ENCODE results near the gene INTS11.

INTS11 gene

DNA sequence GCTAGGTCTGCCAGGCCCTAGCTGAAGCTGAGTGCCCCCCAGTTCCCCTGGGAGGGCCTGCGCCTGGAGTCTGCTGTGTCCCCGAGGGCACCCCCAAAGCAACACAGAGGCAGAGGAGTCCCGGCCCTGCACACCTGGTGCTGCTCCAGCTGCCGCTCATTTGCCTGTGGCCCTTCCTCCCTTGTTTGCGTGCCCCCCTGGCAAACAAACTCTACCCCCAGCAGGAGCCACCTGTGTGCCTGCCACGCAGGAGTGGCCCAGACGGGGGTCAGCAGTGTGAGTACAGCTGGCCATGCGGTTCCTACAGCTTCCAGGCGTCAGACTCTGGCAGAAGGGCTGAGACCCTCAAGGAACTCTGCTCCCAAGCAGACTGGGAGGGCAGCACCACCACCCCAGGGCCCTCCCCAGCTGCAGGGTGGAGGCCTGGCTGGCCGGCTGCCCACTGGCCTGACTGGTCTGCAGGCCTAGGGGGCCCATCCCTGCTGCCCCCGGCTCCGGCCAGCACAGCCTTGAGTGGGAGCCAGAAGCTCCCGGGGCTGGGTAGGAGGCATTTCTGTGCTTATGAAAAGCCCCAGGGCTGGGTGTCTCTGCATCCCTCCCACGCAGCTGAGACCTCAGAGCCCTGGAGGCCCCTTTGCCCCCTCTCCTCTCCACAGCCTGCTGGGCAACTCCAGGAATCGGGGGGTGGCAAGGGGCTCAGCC lies 6.1 kb upstream of the INTS11 start:
- Histone ChIP-seq H2BK120ac (ENCODE audit: low read depth, low read length) (no peak overlapping the region), H4K91ac (ENCODE audit: low read length) (peak overlapping the region; percentile 18), H3K79me1 (replicated peaks; ENCODE audit: low read length, poor library complexity, severe bottlenecking) (peaks cover 13% of the 10 kb centered on the region), H2AK5ac (ENCODE audit: low read length, severe bottlenecking) (no peak overlapping the region), H3K27ac (ENCODE audit: low read length, poor library complexity, severe bottlenecking) (no peak overlapping the region), H3K18ac (ENCODE audit: low read depth in 1 of 2, low read length in 2 of 2) (peak overlapping the region in 1 of 2 experiments; percentile 28), H2BK5ac (ENCODE audit: low read depth, low read length, poor library complexity, severe bottlenecking) (no peak overlapping the region), H3K9me3 (ENCODE audit: control insufficient read depth, low read length) (no peaks in the 10 kb centered on the region), H2BK15ac (ENCODE audit: low read depth, poor library complexity, severe bottlenecking) (no peak overlapping the region), H3K4ac (ENCODE audit: low read depth in 1 of 2, low read length in 2 of 2) (no peak overlapping the region), H3K4me3 (ENCODE audit: insufficient read depth in 1 of 2, low read depth in 1 of 2, low read length in 2 of 2) (no peak overlapping the region), H3K14ac (ENCODE audit: low read length in 2 of 2) (no peak overlapping the region), H3K4me2 (ENCODE audit: low read length, poor library complexity, severe bottlenecking) (peak overlapping the region; percentile 6), H3K27me3 (ENCODE audit: control insufficient read depth in 1 of 2, insufficient read depth in 1 of 2, low read length in 2 of 2) (no peaks in the 10 kb centered on the region), H3K23ac (ENCODE audit: low read length in 2 of 2) (no peak overlapping the region), H2AFZ (ENCODE audit: low read depth, low read length) (no peak overlapping the region), H4K8ac (ENCODE audit: low read length) (peak overlapping the region; percentile 32), H3K9ac (ENCODE audit: low read length) (peak overlapping the region; percentile 65), H3K36me3 (ENCODE audit: control insufficient read depth in 1 of 2, insufficient read depth in 2 of 2, low read depth in 1 of 2, low read length in 2 of 2) (peaks cover 12 to 84% of the 10 kb centered on the region in 2 experiments), H2BK12ac (ENCODE audit: low read length in 2 of 2) (no peak overlapping the region), H3K4me1 (ENCODE audit: control insufficient read depth, insufficient read depth, low read depth, low read length) (peaks cover 44% of the 10 kb centered on the region)
- no peak for DNase-seq
- WGBS = 87% methylated on average over 15 of the region's 15 CpGs

DNA sequence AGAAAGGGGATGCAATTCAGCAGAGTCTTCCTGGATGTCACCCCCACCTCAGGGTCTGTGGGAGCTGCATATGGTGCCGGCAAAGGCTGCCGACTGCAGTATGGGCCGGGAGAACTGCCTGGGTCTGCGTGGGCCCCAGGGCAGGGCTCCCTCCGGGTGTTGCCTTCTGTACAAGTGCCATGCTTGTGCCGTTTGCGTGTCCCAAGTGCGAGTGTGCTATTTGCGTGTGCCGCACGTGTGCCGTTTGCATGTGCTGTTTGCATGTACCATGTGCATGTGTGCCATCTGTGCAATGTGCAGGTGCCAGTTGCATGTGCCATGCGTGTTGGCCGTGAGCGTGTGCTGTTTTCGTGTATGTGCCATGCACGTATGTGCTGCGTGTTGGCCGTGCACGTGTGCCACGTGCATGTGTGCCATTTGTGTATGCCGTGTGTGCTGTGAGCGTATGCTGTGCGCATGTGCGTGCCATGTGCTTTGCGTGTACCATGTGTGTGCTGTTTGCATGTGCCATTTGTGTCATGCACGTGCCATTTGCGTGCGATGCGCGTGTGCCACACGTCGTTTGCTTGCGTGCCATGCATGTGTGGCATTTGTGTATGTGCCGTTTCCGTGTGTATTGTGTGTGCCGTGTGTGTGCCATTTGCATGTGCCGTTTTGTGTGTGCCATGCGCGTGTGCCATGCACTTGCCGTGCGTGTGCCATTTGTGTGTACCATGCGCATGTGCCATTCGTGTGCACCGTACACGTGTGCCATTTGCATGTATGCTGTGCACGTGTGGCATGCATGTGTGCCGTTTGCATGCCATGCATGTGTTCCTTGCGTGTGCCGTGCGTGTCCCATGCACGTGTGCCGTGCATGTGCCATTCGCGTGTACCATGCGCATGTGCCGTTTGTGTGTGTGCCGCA lies 5.1 kb upstream of the INTS11 start:
- peak overlapping the region; percentile 83 for H4K91ac ChIP-seq (ENCODE audit: low read length)

DNA sequence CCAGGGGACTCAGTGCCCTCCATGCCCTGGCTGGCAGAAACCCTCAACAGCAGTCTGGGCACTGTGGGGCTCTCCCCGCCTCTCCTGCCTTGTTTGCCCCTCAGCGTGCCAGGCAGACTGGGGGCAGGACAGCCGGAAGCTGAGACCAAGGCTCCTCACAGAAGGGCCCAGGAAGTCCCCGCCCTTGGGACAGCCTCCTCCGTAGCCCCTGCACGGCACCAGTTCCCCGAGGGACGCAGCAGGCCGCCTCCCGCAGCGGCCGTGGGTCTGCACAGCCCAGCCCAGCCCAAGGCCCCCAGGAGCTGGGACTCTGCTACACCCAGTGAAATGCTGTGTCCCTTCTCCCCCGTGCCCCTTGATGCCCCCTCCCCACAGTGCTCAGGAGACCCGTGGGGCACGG lies 3.8 kb upstream of the INTS11 start:
- Histone ChIP-seq H3K9ac (ENCODE audit: low read length) (no peak overlapping the region), H3K79me1 (replicated peaks; ENCODE audit: low read length, poor library complexity, severe bottlenecking) (peaks cover 13% of the 10 kb centered on the region), H4K8ac (ENCODE audit: low read length) (no peak overlapping the region), H3K14ac (ENCODE audit: low read length in 2 of 2) (no peak overlapping the region), H2BK15ac (ENCODE audit: low read depth, poor library complexity, severe bottlenecking) (no peak overlapping the region), H3K23ac (ENCODE audit: low read length in 2 of 2) (no peak overlapping the region), H2BK5ac (ENCODE audit: low read depth, low read length, poor library complexity, severe bottlenecking) (no peak overlapping the region), H3K4me3 (ENCODE audit: insufficient read depth in 1 of 2, low read depth in 1 of 2, low read length in 2 of 2) (no peak overlapping the region), H3K36me3 (ENCODE audit: control insufficient read depth in 1 of 2, insufficient read depth in 2 of 2, low read depth in 1 of 2, low read length in 2 of 2) (peaks cover 12 to 61% of the 10 kb centered on the region in 2 experiments), H2BK12ac (ENCODE audit: low read length in 2 of 2) (no peak overlapping the region), H3K4me1 (ENCODE audit: control insufficient read depth, insufficient read depth, low read depth, low read length) (peaks cover 55% of the 10 kb centered on the region), H3K27ac (ENCODE audit: low read length, poor library complexity, severe bottlenecking) (no peak overlapping the region), H3K4me2 (ENCODE audit: low read length, poor library complexity, severe bottlenecking) (no peak overlapping the region), H3K27me3 (ENCODE audit: control insufficient read depth in 1 of 2, insufficient read depth in 1 of 2, low read length in 2 of 2) (no peaks in the 10 kb centered on the region), H3K4ac (ENCODE audit: low read depth in 1 of 2, low read length in 2 of 2) (no peak overlapping the region), H2AK5ac (ENCODE audit: low read length, severe bottlenecking) (no peak overlapping the region), H2AFZ (ENCODE audit: low read depth, low read length) (no peak overlapping the region), H3K9me3 (ENCODE audit: control insufficient read depth, low read length) (no peaks in the 10 kb centered on the region), H4K91ac (ENCODE audit: low read length) (no peak overlapping the region), H2BK120ac (ENCODE audit: low read depth, low read length) (no peak overlapping the region), H3K18ac (ENCODE audit: low read depth in 1 of 2, low read length in 2 of 2) (no peak overlapping the region)
- DNase-seq = no peak
- 92% methylated on average over 15 of the region's 15 CpGs for WGBS

More for the DNA sequence above, 5.1 kb upstream of the INTS11 start:
- Histone ChIP-seq H2AFZ (ENCODE audit: low read depth, low read length) (no peak overlapping the region), H3K4me3 (ENCODE audit: insufficient read depth in 1 of 2, low read depth in 1 of 2, low read length in 2 of 2) (peak overlapping the region in 1 of 2 experiments; percentile 30), H3K9me3 (ENCODE audit: control insufficient read depth, low read length) (no peaks in the 10 kb centered on the region), H3K18ac (ENCODE audit: low read depth in 1 of 2, low read length in 2 of 2) (no peak overlapping the region), H2BK12ac (ENCODE audit: low read length in 2 of 2) (no peak overlapping the region), H3K4ac (ENCODE audit: low read depth in 1 of 2, low read length in 2 of 2) (no peak overlapping the region), H4K8ac (ENCODE audit: low read length) (peak overlapping the region; percentile 24), H2BK120ac (ENCODE audit: low read depth, low read length) (no peak overlapping the region), H3K27me3 (ENCODE audit: control insufficient read depth in 1 of 2, insufficient read depth in 1 of 2, low read length in 2 of 2) (no peaks in the 10 kb centered on the region), H3K4me1 (ENCODE audit: control insufficient read depth, insufficient read depth, low read depth, low read length) (peaks cover 51% of the 10 kb centered on the region), H3K9ac (ENCODE audit: low read length) (no peak overlapping the region), H2BK5ac (ENCODE audit: low read depth, low read length, poor library complexity, severe bottlenecking) (no peak overlapping the region), H2AK5ac (ENCODE audit: low read length, severe bottlenecking) (no peak overlapping the region), H3K27ac (ENCODE audit: low read length, poor library complexity, severe bottlenecking) (no peak overlapping the region), H3K36me3 (ENCODE audit: control insufficient read depth in 1 of 2, insufficient read depth in 2 of 2, low read depth in 1 of 2, low read length in 2 of 2) (peaks cover 12 to 74% of the 10 kb centered on the region in 2 experiments), H2BK15ac (ENCODE audit: low read depth, poor library complexity, severe bottlenecking) (no peak overlapping the region), H3K14ac (ENCODE audit: low read length in 2 of 2) (peak overlapping the region in 1 of 2 experiments; percentile 37), H3K79me1 (replicated peaks; ENCODE audit: low read length, poor library complexity, severe bottlenecking) (peaks cover 13% of the 10 kb centered on the region), H3K23ac (ENCODE audit: low read length in 2 of 2) (no peak overlapping the region), H3K4me2 (ENCODE audit: low read length, poor library complexity, severe bottlenecking) (no peak overlapping the region)
- no peak for DNase-seq
- WGBS = 96% methylated on average over 58 of the region's 58 CpGs

DNA sequence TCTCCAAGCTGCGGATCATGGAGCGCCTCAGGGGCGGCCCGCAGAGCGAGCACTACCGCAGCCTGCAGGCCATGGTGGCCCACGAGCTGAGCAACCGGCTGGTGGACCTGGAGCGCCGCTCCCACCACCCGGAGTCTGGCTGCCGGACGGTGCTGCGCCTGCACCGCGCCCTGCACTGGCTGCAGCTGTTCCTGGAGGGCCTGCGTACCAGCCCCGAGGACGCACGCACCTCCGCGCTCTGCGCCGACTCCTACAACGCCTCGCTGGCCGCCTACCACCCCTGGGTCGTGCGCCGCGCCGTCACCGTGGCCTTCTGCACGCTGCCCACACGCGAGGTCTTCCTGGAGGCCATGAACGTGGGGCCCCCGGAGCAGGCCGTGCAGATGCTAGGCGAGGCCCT lies 2.8 kb upstream of the INTS11 start:
- H3K23ac ChIP-seq (ENCODE audit: low read length in 2 of 2) = no peak overlapping the region
- H2AK5ac ChIP-seq (ENCODE audit: low read length, severe bottlenecking) = no peak overlapping the region
- H2BK5ac ChIP-seq (ENCODE audit: low read depth, low read length, poor library complexity, severe bottlenecking) = no peak overlapping the region
- WGBS = 95% methylated on average over 40 of the region's 40 CpGs
- H3K36me3 ChIP-seq (ENCODE audit: control insufficient read depth in 1 of 2, insufficient read depth in 2 of 2, low read depth in 1 of 2, low read length in 2 of 2) = peaks cover 12 to 58% of the 10 kb centered on the region in 2 experiments
- peaks cover 58% of the 10 kb centered on the region for H3K4me1 ChIP-seq (ENCODE audit: control insufficient read depth, insufficient read depth, low read depth, low read length)
- no peak overlapping the region for H2BK12ac ChIP-seq (ENCODE audit: low read length in 2 of 2)
- H3K79me1 ChIP-seq (replicated peaks; ENCODE audit: low read length, poor library complexity, severe bottlenecking) = peaks cover 13% of the 10 kb centered on the region
- H4K8ac ChIP-seq (ENCODE audit: low read length) = no peak overlapping the region
- H4K91ac ChIP-seq (ENCODE audit: low read length) = no peak overlapping the region
- no peak overlapping the region for H3K4me3 ChIP-seq (ENCODE audit: insufficient read depth in 1 of 2, low read depth in 1 of 2, low read length in 2 of 2)
- H2AFZ ChIP-seq (ENCODE audit: low read depth, low read length) = no peak overlapping the region
- no peak overlapping the region for H3K27ac ChIP-seq (ENCODE audit: low read length, poor library complexity, severe bottlenecking)
- no peak overlapping the region for H3K18ac ChIP-seq (ENCODE audit: low read depth in 1 of 2, low read length in 2 of 2)
- H3K9me3 ChIP-seq (ENCODE audit: control insufficient read depth, low read length) = no peaks in the 10 kb centered on the region
- no peak overlapping the region for H3K4me2 ChIP-seq (ENCODE audit: low read length, poor library complexity, severe bottlenecking)
- no peak overlapping the region for H3K4ac ChIP-seq (ENCODE audit: low read depth in 1 of 2, low read length in 2 of 2)
- no peak for DNase-seq
- no peak overlapping the region for H3K14ac ChIP-seq (ENCODE audit: low read length in 2 of 2)
- no peak overlapping the region for H2BK15ac ChIP-seq (ENCODE audit: low read depth, poor library complexity, severe bottlenecking)
- no peak overlapping the region for H2BK120ac ChIP-seq (ENCODE audit: low read depth, low read length)
- H3K27me3 ChIP-seq (ENCODE audit: control insufficient read depth in 1 of 2, insufficient read depth in 1 of 2, low read length in 2 of 2) = no peaks in the 10 kb centered on the region
- no peak overlapping the region for H3K9ac ChIP-seq (ENCODE audit: low read length)
